GM18498 (cell line): ENCODE measurements around the gene TP73.

Source experiments
- ATAC-seq: cut with Tn5 transposase; IDR thresholded peaks from one replicate; pipeline ENCODE4 v1.9.1; 2021; ENCODE audit warnings: mild to moderate bottlenecking, moderate library complexity; ENCODE audit not compliant: unreplicated experiment

The TP73 gene

DNA sequence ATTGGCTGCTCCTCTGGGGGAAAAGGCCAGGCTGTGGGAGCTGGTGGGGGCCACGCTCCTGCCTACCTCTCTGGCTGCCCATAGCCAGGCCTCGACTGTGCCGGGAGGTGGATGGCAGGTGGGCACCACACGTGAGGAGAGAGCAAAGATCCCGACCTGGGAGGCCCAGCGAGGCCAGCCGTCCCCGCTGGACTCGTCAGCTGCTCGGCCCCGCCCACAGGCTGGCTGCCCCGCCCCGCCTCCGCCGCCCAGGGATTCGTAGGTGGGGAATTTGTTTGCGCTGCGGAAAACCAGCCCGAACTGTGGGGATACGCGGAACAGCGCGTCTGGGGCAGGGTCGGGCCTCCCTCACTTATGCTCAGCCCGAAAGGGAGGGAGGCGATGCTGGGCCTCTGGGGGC lies 31.7 kb downstream of the TP73 start:
- ATAC-seq = no peak

GRCh38 chr1:3685222-3685621 lies 32.9 kb downstream of the TP73 start:
- no peak for ATAC-seq

GRCh38 chr1:3685906-3686305 lies 33.6 kb downstream of the TP73 start:
- no peak for ATAC-seq

GRCh38 chr1:3687504-3687903 lies 35.2 kb downstream of the TP73 start:
- no peak for ATAC-seq

- ATAC-seq = no peak
These were observed 36.2 kb downstream of the TP73 start for GRCh38 chr1:3688356-3689137.

GRCh38 chr1:3689138-3689750 lies 36.9 kb downstream of the TP73 start:
- no peak for ATAC-seq

DNA sequence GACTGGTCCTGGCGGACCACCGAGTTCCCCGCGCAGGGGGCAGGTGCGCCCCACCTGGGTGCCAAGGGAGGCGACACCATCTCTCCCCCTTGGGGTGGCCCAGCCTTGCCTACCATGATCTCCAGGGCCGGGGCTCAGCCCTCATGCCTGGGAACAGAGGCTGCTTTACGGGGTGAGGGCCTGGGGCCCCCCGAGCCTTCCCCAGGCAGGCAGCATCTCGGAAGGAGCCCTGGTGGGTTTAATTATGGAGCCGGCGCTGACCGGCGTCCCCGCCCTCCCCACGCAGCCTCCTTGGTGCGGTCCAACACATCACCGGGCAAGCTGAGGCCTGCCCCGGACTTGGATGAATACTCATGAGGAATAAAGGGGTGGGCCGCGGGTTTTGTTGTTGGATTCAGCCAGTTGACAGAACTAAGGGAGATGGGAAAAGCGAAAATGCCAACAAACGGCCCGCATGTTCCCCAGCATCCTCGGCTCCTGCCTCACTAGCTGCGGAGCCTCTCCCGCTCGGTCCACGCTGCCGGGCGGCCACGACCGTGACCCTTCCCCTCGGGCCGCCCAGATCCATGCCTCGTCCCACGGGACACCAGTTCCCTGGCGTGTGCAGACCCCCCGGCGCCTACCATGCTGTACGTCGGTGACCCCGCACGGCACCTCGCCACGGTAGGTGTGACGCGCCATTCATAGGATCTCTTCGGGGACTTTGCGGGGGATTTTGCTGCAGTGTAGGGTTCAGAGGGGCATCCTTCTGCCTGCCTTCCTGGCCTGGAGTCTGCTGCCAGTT lies 38.2 kb downstream of the TP73 start:
- no peak for ATAC-seq

GRCh38 chr1:3691421-3692204 lies 39.3 kb downstream of the TP73 start:
- no peak for ATAC-seq

DNA sequence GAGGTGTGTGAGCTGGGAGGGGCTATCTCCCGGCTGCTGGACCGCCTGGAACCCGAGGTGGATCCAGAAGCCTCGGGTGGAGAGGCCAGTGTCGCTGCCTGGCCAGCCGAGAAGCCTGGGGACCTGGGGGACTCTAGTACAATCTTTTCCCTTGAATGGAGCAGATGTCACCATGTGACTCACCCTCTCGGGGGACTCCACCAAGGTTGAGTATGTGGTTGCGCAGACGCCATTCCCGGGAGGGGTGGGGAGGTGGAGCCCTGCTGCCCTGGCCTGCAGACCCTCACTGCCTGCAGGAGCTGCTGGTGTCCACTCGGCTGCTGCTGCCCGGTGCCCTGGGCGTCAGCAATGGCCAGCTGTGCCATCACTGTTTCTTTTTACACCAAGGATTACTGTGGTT lies 40.3 kb downstream of the TP73 start:
- no peak for ATAC-seq

DNA sequence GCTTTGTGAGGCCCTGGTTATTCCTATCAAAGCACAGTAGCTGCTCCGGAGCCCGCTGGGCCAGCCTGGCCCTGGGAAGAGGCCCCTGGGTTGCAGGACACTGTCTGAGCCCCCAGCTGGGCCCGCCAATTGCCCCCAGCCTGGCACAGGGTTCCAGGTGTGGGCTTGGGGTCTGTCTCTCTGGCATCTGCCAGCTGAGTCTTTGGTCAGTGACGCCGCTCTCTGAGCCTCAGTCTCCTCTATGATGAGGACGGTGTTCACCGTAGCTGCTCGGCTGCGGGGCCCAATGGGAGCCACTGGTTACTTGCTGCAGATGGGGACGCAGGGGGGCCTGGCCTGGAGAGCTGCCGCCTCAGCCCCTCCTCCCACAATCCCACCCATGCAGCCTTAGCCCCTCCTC lies 41.0 kb downstream of the TP73 start:
- ATAC-seq = no peak

- ATAC-seq = no peak
These were observed 43.3 kb downstream of the TP73 start for GRCh38 chr1:3695326-3696217.

- ATAC-seq = no peak
These were observed 44.4 kb downstream of the TP73 start for GRCh38 chr1:3696689-3697088.

DNA sequence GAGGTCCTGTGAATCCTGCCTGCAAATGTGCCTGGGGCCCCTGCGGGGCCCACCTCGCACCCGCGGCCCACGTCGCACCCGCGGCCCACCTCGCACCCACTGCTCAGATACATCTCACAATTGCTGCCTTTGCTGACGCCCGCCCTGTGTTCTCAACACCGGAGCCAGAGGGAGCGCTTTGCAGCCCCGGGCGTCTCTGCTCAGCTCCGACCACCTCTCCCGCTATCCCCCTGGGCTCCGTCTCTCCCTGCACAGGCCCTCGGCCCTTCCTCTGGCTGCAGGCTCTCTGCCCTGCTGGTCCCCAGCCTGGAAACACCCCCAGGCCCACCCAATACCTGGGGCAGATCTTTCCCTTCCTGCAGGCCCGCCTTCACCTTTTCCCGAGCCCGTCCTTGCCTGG lies 44.8 kb downstream of the TP73 start:
- no peak for ATAC-seq

- ATAC-seq = no peak
These were observed 45.5 kb downstream of the TP73 start for GRCh38 chr1:3697810-3698209.

GRCh38 chr1:3698660-3699408 lies 46.5 kb downstream of the TP73 start:
- ATAC-seq = no peak

DNA sequence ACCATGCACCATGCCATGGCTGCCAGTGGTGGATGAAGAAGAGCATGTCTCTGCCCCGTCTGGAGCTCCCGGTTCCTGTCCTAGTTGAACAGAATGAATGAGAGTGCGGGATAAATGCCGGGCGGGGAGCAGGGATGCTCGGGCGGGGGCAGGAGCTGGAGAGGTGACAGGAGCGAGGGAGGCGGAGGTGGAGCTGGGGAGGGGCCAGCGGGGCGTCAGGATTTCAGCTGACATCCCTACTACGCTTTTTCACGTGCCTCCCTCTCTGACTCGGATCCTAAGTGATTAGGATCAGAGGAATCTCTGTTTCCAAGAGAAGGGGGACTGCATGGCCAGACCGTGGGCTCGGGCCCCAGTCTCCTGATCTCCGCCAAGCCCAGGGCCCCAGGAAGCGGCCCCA lies 47.3 kb downstream of the TP73 start:
- no peak for ATAC-seq

GRCh38 chr1:3700631-3701030 lies 48.3 kb downstream of the TP73 start:
- no peak for ATAC-seq

- ATAC-seq = no peak
These were observed 50.2 kb downstream of the TP73 start for GRCh38 chr1:3702528-3702927.

DNA sequence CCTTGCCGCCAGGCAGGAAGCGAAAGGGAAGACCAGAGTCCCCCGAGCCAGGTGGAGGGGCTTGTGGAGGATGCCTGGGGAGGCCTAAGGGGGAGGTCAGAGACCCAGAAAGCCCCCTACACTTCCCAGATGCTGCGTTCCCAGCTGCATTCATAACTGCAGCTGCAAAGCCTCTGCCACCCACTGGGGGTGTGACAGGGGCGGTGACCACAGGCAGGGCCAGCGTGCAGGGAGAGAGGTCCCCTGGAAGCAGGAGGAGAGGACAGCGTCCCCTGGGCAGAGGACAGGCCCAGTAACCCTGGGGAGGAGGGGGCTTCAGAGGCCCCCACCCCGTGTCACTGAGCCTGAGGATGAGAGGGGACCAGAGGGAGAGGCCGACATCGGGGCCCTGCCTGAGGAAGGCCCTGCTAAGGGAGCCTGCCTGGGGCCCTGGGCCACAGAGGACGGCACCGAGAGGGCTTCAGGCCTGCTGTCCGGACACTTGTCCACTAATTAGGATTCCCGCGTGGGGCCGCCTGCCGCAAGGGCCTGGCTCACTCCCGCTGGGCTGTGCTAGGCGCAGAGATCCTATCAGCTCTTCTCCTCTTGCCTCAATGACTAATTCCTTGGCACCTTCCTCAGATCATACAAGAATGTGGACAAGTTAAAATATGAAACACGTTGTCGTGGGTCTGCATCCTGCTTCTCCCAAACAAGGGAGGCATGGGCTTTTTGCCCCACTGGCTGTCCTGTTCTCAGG lies 50.8 kb downstream of the TP73 start:
- no peak for ATAC-seq
